ENCODE measurements around the gene MRPS25.

DNA sequence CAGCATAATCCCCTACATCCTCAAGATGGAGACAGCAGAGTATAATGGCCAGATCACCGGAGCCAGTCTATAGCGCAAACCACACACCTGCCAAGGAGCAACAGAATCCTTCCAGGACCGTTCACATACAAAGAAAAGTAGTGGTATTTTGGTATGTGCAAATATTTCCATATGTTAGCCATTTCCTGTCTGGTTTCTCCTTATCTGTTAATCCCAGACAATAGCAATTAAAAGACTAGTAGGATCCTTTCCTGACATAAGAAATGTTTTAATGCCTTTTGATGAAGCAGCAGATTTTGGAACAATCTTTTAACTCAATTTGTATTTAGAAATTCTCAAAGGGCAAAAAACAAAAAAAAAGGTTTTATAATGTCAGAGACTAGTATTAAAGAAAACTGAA is 22.2 kb downstream of the MRPS25 start:
- TF ChIP-seq, protein P1, sequence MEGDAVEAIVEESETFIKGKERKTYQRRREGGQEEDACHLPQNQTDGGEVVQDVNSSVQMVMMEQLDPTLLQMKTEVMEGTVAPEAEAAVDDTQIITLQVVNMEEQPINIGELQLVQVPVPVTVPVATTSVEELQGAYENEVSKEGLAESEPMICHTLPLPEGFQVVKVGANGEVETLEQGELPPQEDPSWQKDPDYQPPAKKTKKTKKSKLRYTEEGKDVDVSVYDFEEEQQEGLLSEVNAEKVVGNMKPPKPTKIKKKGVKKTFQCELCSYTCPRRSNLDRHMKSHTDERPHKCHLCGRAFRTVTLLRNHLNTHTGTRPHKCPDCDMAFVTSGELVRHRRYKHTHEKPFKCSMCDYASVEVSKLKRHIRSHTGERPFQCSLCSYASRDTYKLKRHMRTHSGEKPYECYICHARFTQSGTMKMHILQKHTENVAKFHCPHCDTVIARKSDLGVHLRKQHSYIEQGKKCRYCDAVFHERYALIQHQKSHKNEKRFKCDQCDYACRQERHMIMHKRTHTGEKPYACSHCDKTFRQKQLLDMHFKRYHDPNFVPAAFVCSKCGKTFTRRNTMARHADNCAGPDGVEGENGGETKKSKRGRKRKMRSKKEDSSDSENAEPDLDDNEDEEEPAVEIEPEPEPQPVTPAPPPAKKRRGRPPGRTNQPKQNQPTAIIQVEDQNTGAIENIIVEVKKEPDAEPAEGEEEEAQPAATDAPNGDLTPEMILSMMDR (IDR thresholded peaks at IDR 0.05), result no peak
- no peak for TF ChIP-seq POLR2A (IDR thresholded peaks at IDR 0.05)

Data from esophagus squamous epithelium (tissue), 4 donors.